ENCODE measurements around the gene STX10.

The STX10 gene

DNA sequence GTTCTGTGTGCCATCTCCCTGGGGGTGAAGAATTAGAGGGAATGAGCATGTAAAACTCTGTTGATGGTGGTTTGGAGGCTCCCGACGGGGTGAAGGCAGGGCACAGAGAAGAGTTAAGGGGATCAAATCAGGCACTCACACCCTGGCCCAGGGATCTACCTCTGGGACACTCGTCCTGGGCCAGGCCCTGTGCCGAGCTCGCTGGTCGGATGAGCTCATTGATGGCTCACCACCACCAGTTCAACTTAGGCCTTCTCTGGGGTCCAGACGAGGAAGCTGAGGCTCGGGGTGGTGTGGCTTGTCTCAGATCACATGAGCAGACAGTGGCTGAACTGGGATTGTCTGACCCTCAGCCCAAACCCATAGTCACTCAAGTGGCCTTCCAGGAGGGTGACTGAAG lies 30.5 kb downstream of the STX10 start:
- DNase-seq: no peak

DNA sequence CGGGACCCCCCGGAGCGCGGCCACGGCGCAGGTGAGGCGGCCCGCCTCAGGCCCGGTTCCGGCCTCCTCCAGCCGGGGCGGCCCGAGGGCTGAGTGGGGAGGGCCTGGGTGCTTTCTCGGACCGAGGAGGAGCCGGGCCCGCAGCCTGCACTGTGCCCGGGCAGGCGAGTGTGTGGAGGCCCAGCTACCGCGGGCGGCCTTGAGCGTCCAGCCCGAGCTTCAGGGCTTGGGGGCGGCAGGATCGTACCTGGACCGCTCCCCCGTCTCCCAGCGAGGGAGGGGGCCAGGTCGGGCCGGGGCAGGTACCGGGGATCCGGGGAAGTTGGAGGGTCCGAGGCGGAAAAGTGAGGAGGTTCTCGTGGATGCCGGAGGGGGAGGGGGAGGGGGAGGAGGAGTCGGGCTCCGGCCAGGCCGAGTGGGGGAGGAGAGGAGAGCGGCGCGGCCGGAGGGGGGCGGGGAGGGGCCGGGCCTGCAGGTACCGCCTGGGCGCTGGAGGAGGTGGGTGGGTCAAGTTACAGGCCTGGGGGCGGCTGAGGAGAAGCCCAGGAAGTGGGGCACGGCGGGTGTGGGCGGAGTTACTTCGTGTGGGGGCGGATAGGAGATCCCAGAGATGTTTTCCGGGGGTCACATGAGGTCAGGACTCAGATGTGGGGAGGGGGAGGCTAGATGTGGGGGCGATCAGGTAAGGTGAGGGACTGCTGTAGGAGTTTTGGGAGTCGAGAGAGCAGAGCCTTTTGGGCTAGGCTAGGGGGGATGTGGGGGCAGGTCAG lies 31.6 kb downstream of the STX10 start:
- DNase-seq: peak; percentile 40

DNA sequence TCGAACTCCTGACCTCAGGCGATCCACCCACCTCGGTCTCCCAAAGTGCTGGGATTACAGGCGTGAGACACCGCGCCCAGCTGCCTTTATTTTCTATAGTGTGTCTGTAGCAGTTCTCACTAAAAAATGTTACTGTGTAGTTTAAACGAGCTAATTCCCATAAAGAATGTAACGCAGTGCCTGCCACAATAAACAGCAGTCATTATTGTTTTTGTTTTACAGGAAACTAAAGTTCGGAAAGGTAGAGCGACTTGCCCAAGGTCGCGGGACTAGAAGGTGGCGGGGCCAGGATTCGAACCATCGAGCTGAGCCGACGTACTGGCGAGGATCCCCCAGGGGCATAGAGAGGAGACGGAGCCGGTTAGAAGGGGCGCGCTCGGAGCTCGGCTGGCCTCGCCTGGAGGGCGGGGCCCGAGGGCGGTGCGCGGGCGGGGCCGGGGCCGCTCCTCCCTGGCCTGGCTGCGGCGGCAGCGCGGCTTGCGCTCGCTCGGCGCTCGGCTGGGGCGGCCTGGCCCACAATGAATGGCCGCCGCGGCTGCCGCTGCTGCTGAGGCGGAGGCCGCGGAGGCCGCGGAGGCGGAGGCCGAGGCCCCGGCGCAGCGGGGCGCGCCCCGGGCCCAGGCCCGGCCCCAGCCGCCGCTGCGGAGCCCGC lies 32.3 kb downstream of the STX10 start, which contains the start of gene NACC1:
TSS of gene NACC1 (plus strand) at position 493 of the 652 bp plus-strand sequence. CDS start 16,944 bp downstream, outside the sequence.
- peak; percentile 91 for DNase-seq

DNA sequence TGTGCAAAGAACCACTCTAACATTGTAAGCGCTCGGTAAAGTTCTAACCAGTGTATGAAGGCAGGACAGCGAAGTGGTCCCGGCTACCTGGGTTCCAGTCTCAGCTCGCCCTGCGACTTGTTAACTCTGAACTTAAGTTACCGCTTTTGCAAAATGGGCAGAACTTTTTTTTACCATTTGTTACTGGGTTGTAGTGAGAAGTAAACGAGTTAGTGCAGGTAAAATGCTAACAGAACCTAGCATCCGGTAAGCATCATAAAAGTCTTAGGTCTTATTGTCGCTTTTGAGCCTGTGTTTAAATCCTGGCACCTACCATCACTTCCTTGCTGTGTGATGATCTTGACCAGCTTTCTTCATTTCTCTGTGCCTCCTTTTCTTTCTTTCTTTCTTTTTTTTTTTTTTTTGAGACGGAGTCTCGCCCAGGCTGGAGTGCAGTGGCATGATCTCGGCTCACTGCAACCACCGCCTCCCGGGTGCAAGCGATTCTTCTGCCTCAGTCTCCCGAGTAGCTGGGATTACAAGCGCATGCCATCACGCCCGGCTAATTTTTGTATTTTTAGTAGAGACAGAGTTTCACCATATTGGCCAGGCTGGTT lies 32.9 kb downstream of the STX10 start:
- DNase-seq: no peak

DNA sequence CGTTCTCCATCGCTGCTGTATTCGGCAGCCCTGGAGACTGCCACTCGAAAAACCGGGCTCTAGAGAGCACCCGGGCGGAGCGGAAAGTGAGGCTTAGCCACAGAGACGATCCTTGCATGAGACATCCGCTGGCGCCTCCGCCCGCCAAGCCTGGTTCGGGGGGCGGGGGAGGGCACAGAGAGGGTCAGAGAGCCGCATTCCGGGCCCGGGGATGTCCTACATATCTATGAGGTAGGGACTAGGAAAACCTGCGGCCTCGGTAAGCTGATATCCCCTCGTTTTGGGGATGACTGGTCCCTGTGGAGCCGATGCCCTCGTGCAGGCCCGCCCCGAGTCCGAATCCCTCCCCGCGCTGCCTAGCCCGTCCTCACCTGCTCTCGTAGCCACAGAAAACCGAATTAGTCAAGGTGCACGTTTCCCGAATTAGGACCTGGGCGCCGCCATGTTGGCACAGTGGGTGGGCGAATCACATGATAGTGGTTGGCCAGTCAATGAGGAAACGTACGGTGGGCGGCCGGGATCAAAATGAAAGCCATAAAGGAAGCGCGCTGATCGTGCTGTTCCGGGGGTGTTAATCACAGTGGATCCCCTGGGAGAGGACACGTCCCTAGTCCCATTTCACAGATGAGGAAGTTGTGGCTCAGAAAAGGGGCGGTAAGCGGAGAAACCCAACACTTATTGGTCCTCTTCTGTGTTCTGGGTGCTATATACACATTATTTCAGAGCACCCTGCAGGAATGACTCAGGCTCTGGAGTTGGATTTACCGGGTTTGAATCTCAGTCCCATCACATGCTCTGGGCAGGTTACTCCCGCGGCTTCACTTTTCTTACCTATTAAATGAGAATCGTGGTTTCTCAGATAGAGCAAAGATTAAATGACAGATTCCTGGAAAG lies 33.6 kb downstream of the STX10 start, which contains the start of gene TRMT1:
TSS of gene TRMT1 (minus strand) at position 459 of the 894 bp plus-strand sequence. CDS start at position 118, 341 bp downstream.
- DNase-seq: peak; percentile 94

DNA sequence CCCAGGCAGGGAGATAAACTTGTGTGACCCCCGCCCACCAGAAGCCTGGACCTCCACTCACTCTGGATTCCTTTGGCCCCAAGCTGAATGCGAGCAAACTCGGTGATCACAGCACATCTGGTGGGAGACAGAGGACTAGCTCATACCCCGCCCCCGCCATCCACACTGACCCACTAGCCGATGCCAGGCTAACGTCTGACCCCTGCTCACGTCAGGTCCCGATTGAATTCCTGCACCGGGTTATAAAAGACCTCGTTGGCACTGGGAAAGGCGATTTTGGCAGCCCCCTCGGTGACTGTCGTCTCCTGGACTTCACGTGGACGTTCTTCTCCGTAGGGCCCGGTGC lies 34.3 kb downstream of the STX10 start:
- no peak for DNase-seq

DNA sequence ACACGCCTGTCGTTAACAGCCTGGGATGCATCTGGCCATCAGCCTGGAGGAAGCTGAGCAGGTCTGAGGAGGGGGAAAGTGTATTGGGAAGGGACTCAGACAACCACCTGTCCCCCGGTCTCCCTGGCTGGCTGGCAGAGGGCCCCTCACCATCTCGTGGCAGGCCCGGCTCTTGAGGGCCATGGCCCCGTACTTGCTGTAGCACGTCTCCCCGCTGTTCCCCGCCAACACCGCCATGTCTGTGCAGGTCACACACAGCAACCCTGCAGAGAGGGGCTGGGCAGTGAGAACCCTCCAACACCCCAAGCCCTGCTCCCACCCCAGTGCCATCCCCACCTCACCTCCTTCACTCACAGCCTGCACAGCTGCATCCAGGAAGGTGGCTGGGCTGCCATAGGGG lies 37.6 kb downstream of the STX10 start:
- no peak for DNase-seq

DNA sequence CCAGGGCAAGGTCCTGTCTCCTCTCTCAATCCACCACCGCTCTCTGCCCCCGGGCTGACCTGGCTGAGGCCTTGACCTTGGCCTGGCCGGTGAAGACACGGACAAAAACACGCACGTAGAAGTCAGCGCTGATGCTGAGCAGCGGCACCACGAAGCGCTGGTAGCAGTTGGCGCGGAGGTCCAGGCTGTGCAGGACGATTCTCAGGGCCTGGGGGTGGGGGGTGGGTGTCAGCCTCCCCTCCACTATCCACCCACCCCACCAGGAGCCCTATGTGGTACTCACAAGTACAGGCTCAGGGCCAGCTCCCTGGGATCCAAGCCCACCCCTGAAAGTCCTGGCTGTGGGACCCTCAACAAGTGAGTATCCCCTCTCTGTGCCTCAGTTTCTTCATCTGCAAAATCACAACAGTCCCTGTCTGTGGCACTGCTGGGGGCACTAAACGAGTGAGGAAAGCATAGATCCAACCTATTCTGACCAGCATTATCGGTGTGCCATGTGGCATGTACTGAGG lies 40.0 kb downstream of the STX10 start:
- DNase-seq: no peak

DNA sequence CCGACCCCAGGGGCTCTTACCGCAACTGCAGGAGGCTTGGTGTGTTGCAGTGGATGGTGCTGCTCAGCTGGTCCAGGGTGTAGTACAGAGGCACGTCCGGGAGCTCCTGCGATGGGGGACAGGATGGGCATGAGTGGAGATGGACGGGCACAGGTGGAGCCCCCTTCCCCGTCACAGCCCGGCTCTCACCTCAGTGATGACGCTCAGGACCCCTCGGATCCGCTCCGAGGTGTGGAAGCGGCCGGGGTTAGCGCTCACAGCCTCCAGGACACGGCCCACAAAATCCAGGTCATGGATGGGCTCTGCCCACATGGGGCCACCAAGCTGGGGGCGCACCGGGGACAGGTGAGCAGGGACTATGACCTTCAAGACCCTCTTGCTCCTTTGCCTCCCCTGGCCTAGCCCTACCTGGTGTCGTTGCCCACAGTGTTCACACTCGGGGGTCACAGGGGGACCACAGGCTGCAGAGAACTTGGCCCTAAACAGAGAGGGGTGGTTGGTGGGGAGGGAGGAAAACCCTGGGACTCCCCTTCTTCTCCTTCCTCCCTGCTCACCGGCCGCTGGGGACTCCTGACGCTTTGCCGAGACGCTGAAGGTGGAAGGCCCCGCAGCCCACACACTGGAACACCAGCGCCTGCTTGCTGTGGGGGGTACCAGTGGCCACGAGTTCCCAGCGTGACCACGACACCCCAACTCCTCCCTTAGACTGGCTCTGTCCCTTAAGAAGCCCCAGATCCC lies 40.6 kb downstream of the STX10 start:
- DNase-seq: no peak

DNA sequence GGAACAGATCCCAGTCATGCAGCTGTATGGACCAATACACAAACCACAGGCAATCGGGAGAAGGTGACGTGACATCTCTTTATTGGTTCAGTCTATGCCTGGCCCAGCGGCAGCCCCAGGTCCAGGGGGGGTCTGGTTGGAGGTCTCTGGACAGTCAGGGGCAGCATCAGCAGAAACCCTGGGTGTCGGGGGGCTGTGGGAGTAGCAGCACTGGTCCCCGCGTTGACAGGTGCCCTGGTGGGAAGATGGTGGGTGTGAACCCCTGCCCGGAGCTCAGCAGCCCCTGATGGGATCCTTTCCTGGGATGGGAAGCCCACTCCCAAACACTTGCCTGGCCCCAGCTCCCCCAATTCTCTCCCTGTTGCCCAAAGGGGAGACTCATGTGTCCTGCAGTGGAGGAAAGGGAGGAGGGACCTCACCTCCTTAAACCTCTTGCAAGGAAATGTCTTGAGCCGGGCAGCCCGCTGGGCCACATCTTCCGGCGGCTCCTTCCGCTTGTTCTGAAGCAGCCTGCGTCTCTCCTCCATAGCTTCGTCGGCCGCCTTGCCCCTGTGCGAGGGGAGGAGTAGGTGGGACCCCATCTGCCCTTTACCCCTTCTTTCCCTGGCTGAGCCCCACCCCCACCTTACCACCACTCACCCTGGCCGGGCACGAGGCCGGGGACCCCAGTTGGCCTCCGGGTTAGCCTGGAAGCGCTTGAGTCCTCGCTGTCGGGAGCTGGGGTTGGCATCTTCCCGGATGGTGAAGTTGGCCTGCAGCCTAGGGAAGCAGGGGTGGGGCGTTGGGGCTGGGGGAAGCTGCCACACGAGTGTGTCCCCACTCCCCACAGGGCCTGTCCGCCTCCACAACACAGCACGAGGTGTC lies 45.1 kb downstream of the STX10 start:
- DNase-seq: no peak

DNA sequence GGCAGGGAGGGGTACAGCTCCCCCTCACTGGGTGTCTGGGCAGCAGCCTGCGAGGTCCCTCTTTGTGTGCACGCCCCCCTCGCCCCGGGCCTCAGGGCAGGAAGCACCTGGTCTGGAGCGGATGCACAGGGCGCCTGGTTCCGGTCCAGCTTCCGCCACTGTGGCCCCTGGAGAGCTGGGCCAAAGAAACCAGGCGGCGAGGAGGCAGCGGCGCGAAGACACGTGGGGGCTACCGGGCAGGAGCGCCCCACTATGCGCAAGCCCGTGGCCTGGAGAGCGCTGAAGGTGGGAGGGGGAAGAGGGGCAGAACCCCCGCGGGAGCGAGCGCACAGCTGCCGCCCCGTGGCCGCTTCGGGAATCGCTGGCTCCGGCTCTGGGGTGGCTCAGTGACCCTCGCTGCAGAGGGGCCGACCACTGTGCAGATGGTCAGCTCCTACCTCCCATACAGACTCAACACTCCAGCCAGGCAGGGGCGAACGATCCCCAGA lies 45.8 kb downstream of the STX10 start:
- DNase-seq: no peak

DNA sequence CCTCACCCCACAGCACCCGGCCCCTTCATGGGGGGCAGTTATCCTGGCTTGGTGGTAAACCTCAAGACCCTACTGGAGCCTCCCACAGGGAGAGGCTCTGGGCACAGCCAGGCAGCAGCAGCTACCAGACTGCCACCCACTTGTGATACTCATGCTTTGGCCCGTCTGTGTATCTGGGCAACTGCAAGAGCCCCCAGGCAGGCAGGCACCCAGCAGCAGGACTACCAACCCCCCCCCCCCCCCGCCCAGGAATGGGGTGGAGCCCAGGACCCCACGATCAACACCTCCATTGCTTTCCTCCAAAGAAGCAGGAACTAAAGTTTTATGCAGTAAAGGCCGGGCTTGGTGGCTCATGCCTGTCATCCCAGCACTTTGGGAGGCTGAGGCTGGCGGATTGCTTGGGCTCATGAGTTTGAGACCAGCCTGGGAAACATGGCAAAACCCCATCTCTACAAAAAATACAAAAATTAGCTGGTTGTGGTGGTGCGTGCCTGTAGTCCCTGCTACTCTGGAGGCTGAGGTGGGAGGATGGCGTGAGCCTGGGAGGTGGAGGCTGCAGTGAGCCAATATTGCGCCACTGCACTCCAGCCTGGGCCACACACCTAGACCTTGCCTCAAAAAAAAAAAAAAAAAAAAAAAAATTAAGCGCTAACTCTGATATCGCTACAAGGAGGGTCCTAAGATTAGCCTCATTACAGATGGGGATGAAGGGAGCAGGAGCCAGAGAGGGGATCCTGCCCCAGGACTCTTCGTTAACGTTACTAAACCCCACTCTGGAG lies 46.4 kb downstream of the STX10 start:
- no peak for DNase-seq

DNA sequence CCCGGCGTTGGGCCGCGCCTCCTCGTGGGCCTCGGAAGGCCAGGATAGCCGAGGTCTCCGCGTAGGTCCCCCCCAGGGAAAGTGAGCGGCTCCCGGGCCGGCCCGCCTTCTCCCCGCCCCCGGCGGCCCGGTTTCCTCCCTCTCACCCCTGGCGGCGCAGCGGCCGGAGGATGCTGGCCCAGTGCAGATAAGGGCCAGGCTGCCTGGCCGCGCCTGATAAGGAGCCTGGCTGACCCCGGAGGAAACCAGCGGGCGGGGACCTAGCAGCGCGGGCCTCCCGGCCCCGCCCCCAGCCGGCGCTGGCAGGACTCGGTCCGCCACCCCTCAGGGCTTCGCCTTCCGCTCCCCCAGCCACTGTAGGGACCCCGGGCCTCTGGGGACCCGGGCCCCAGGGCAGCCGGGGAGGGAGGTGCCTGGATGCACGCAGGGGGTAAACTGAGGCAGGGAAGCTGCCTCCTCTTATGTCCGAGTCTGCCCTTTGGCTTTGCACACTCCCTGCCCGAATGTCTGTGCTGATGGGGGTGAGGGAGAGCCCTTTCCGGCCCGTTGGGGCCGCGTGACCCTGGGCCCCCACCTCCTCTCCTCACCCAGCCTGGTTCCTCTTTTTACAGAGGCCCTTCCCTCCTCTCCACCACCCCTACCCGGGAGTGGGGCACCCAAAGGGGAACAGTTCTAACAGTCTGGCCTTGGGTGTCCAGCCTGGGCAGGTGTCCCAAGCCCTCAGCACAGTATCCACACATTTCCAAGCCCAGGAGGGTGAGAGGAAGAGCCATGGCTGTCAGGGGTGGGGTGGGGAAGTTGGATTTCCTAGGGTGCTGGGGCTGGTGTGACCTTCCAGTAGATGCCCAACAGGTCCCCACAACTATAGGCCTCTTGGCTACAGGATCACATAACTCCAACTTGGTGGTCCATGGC lies 47.3 kb downstream of the STX10 start, which contains the start of gene LYL1:
TSS of gene LYL1 (minus strand) at position 193 of the 915 bp plus-strand sequence. CDS start 1,687 bp downstream, outside the sequence.
- DNase-seq: peak; percentile 31

DNA sequence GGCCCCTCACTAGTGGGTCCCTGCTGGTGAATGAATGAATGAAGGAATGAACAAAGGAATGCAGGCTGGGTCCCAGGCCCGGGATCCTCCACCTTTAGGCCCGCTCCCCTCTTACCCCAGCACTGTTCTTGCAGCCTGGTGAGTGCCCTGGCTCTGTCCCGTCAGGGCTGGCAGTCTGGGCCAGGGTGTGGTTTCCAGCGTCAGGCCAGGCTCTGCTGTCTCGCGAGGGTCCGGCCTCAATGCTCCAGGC lies 47.8 kb downstream of the STX10 start:
- no peak for DNase-seq

DNA sequence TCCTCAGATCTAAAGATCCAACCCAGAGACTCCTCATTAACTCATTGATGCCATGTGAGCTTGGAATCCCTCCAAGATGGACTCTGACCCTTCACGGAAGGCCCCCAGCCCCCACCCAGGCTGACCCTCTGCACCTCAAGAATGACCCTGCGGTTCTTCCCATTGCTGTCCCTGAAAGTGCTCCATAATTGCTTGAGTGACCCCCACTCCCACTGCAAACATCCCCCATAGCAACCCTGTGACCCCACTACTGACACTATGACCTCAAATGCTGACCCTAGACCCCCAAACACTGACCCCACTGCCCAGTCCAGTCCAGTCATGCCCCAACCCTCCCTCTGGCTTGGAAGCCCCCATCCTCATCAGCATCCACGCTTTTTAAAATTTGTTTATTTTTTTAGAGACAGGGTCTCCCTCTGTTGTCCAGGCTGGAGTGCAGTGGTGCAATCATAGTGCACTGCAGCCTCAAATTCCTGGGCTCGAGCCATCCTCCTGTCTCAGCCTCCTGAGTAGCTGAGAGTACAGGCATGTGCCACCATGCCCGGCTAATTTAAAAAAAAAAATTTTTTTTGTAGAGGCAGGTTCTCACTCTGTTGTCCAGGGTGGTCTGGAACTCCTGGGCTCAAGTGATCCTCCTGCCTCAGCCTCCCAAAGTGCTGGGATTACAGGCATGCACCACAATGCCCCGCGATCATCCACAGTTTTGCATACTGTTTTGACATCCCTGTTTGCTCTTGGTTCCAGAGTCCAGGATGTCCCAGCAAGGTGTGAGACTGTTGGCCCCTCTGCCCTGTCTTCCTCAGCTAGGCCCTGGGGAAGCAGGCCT lies 48.4 kb downstream of the STX10 start:
- no peak for DNase-seq

DNA sequence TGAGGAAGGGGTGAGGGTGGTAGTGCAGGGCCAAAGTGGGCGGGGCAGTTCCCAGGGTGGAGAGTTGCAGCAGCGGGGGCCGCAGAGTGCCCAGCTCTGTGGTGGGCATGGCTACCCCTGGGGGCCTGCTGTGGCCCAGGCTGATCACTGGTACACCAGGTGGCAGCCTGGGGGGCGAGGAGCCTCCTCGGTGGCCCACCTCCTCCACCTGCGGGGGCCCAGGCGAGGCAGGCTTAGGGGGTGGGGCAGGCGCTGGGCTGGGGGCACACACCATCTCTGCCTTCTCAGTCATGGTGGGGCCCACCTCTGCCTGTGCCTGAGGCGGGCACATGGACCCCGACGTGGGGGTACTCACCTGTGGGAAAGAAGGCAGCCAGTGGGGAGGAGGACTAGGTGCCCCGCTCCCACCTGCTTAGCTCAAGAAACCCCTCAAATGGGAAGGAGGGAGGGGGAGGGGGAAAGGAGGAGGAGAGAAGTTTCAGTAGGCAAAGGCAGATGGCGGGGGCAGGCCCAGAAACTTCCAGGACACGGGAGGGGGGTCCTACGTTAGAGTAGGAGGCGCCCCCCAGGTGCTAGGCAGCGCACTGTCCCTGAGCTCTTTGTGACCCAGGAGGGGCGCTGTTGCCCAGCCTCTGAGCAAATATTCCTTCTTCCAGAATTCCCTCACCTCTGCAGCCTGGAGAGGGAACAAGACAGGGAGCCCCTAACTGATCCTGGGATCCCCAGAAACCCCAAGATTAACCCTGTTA lies 49.2 kb downstream of the STX10 start:
- DNase-seq: no peak

DNA sequence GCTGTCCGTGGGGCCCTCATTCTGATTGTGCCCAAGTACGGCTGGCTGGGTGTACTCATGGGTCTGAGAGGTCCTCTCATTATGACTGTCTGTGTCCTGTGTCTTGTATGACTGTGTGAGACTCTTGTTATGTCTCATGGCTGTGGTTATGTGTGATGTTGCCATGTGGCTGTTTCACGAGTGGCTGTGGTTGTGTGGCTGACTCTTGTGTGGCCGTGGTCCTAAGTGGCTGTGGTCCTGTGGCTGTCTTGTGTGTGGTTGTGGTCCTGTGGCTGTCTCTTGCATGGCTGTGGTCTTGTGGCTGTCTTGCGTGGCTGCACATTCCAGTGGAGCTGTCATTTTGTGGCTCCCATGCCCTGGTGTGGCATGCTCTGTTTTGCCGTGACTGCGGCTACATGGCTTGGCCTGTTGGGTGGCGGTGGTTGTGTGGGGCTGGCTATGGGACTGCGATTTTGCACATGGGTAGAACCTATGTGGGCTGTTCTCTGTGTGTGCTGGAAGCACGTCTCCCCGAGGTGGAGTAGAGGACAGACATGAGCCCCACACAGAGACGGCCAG lies 50.1 kb downstream of the STX10 start:
- peak; percentile 40 for DNase-seq
